Measurements from ENCODE around the gene GOLM1. TPM values are rescaled to one million over a fixed set of nuclear protein-coding genes. Genes with fewer than 3 reads are reported as not detected.
A peak's percentile ranks its signal among the peaks of the same experiment; 100 is the strongest.

Gene GOLM1
- total and polyA plus RNA-seq, 8 donors, result 20.2 to 76.7 (median 34.0) TPM

DNA sequence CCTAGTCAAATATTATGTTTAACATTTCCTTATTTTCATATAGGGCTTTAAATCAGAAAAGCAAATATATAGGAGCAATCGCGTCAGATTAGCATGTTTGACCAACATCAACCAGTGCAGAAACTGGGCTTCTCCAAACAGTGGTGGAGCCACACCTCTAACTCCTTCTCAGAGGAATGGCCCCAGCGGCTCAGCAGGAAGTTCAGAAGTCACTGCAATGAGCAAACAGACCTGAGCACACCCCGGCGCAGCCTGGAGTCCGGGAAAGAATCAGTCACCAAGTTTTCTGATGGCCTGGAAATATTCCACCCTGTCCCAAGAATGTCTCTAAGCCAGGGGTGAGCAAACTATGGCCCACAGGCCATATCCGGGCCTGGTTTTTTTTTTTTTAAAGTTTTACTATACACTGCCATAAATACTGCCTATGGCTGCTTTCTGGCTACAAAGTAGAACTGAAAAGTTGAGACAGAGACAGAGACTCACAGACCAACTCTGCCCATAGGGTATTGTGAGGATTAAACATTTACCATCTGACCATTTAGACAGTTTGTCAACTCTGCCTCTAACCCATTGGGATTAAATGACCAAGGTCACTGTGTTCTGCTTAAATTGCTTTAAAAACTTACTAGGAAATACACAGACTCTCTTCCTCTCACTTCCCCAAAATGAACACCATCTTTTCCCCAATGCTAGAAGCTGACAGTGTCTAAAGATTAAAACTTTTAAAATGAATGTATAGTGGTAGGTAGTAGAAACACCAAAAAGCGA lies 5.4 kb downstream of the GOLM1 start:
- intact Hi-C loops (cut with DNase I), result no loop called here
- Histone ChIP-seq H3K4me3 (peak overlapping the region in 1 of 4 donors; percentile 2), H3K27me3 (no peaks in the 10 kb centered on the region), H3K27ac (peak overlapping the region; percentile 14 to 88 (median 69)), H3K4me1 (peaks cover 0 to 22% (median 20%) of the 10 kb centered on the region in 3 donors), H3K36me3 (no peaks in the 10 kb centered on the region), H3K9me3 (no peaks in the 10 kb centered on the region)
- TF ChIP-seq, protein P1, sequence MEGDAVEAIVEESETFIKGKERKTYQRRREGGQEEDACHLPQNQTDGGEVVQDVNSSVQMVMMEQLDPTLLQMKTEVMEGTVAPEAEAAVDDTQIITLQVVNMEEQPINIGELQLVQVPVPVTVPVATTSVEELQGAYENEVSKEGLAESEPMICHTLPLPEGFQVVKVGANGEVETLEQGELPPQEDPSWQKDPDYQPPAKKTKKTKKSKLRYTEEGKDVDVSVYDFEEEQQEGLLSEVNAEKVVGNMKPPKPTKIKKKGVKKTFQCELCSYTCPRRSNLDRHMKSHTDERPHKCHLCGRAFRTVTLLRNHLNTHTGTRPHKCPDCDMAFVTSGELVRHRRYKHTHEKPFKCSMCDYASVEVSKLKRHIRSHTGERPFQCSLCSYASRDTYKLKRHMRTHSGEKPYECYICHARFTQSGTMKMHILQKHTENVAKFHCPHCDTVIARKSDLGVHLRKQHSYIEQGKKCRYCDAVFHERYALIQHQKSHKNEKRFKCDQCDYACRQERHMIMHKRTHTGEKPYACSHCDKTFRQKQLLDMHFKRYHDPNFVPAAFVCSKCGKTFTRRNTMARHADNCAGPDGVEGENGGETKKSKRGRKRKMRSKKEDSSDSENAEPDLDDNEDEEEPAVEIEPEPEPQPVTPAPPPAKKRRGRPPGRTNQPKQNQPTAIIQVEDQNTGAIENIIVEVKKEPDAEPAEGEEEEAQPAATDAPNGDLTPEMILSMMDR (IDR thresholded peaks at IDR 0.05), result no peak
- 19 to 21% methylated on average over 8 of the region's 8 CpGs for WGBS, 2 donors
- ATAC-seq, result peak; percentile 97 to 99 (median 98)
- peak; percentile 26 for FAIRE-seq
- DNase-seq, result peak; percentile 71 to 82 (median 78)

DNA sequence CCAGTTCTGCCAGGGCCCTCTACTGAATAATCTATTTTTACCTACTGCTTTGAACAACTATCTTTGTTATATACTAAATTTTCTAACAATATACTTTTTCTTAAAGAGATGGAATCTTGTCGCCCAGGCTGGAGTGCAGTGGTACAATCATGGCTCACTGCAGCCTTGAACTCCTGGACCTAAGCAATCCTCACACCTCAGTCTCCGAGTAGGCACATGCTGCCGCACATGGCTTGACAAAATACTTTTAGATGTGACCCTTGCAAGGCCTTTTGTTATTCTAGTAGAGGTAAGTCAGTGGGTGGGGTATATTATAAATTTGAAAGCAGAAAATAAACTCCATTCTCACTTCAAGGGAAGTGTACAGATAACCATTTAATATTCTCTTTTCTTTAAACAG lies 7.9 kb downstream of the GOLM1 start:
- ATAC-seq (no peak), FAIRE-seq (no peak), DNase-seq (no peak)
- Histone ChIP-seq H3K27ac (no peak overlapping the region), H3K27me3 (no peaks in the 10 kb centered on the region), H3K4me3 (no peak overlapping the region), H3K4me1 (peaks cover 0 to 12% (median 8%) of the 10 kb centered on the region in 3 donors), H3K36me3 (no peaks in the 10 kb centered on the region), H3K9me3 (no peaks in the 10 kb centered on the region)
- 94% methylated on average over 3 of the region's 3 CpGs for WGBS, 2 donors
- intact Hi-C loops (cut with DNase I), result no loop called here
- TF ChIP-seq, protein P1 (IDR thresholded peaks at IDR 0.05), result no peak

DNA sequence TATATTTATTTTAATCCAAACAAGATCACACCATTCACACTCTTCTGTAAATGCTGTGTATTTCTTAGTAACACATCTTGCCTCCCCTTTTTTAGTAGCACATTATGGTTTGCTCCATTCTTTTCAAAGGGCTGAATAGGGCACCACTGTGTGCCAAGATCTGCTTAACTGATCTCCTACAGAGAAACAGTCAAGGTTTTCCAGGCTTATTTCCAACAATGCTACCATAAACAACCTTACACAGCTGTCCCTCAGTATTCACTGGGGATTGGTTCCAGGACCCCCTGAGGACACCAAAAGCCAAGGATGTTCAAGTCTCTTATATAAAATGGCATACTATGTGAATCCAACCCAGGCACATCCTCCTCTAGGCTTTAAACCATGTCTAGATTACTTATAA lies 16.5 kb downstream of the GOLM1 start:
- Histone ChIP-seq H3K9me3 (no peaks in the 10 kb centered on the region), H3K4me1 (peaks cover 4 to 8% (median 4%) of the 10 kb centered on the region in 3 donors), H3K4me3 (no peak overlapping the region), H3K36me3 (no peaks in the 10 kb centered on the region), H3K27ac (no peak overlapping the region), H3K27me3 (no peaks in the 10 kb centered on the region)
- intact Hi-C loops (cut with DNase I), result no loop called here
- DNase-seq (no peak), ATAC-seq (peak in 2 of 4 donors; percentile 34 to 51), FAIRE-seq (no peak)
- TF ChIP-seq, protein P1 (IDR thresholded peaks at IDR 0.05), result no peak

DNA sequence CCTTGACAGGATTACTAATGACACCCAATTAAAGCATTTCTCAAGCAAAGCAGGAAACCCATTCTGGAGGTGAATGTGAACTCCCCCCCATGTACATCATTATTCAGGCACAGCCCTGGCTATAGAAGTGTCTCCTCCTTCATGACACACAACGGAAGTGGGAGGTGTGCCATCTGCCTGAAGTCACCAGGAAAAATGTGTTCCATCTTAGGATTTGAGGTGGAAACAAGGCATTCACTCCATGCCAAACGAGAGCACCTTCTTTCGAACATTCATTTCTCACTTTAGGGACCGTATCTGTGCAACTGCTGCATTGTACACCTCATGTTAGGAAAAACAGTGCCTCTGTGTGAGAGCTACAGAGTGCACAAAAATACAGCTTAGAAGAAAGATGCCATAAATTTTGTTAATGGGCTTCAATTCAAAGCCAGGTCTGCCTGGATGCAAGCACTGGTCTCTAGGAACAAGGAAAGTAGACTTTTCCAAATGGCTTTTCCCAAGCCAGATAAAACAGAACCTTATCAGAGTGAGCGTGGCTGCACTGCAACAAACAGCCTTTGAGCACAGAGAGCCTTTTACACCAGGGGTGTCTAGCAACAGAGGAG lies 19.4 kb downstream of the GOLM1 start:
- H3K36me3 ChIP-seq, result no peaks in the 10 kb centered on the region
- no peaks in the 10 kb centered on the region for H3K27me3 ChIP-seq
- H3K4me3 ChIP-seq, result no peak overlapping the region
- H3K27ac ChIP-seq, result peak overlapping the region in 2 of 4 donors; percentile 8 to 23
- peaks cover 4 to 8% (median 4%) of the 10 kb centered on the region in 3 donors for H3K4me1 ChIP-seq
- TF ChIP-seq, protein P1 (IDR thresholded peaks at IDR 0.05), result no peak
- intact Hi-C loops (cut with DNase I), result no loop called here
- 39 to 62% methylated on average over 5 of the region's 5 CpGs for WGBS, 2 donors
- ATAC-seq (peak; percentile 38 to 64 (median 57)), FAIRE-seq (no peak), DNase-seq (no peak)
- no peaks in the 10 kb centered on the region for H3K9me3 ChIP-seq

DNA sequence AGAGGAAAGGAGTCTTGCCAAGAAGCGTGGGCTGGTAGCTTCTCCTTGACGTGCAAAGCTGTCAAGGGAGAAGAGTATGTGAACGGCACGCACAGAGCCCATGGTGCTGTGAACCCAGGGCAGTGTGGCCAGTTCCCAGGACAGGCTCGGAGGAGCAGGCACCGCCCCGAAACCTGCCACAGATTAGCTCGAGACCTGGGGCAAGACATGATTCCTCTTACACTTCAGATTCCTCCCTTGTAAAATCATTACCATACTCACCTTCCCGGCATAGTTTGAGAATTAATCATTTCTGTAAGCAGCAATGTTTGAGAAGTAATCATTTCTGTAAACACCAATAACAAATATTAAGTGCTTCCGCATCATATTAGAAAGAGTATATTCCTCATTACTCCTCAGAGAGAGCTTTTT lies 19.9 kb downstream of the GOLM1 start:
- WGBS, 2 donors, result 67 to 73% methylated on average over 10 of the region's 10 CpGs
- Histone ChIP-seq H3K4me3 (no peak overlapping the region), H3K9me3 (no peaks in the 10 kb centered on the region), H3K27ac (peak overlapping the region in 2 of 4 donors; percentile 8 to 46), H3K4me1 (peaks cover 4 to 8% (median 4%) of the 10 kb centered on the region in 3 donors), H3K27me3 (no peaks in the 10 kb centered on the region), H3K36me3 (no peaks in the 10 kb centered on the region)
- intact Hi-C loops (cut with DNase I), result no loop called here
- FAIRE-seq, result no peak
- ATAC-seq, result peak; percentile 21 to 64 (median 57)
- TF ChIP-seq, protein P1 (IDR thresholded peaks at IDR 0.05), result no peak
- DNase-seq, result no peak
